ENCODE measurements around the gene CPT1B. TPM values are rescaled to one million over a fixed set of nuclear protein-coding genes. Genes with fewer than 3 reads are reported as not detected.

CPT1B gene
- total RNA-seq, 1 donor from 2014 or later: 94.5 TPM

DNA sequence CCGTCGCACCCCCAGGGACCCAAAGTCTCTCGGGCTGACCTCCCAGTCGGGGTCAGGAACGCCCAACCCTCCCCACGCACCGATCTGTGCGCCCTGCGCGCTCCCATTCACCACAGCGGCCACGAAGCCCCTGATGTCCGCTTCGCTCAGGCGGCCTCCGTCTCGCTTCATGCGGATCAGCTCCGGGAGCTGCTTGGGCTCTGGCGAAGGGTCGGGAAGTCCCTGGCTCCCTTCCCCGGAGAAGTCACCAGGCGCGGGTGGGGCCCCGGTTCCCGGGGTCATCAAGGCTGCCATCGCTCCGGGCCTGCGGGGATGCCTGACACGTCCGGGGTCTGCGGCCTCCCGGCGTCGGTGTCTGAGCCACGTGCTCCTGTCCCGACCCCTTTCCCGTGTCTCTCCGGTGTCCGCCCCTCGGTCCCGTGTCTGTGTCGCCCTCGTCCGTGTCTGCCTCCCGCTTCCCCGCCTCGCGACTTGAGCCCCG lies 48.8 kb downstream of the CPT1B start:
- Mint-ChIP-seq H3K27ac (no peak overlapping the region), H3K4me1 (ENCODE audit: unreplicated experiment) (peaks cover 19% of the 10 kb centered on the region), H3K9me3 (no peaks in the 10 kb centered on the region), H3K36me3 (peaks cover 2% of the 10 kb centered on the region), H3K27me3 (peaks cover 52% of the 10 kb centered on the region), H3K4me3 (no peak overlapping the region)
- TF ChIP-seq, protein P1, sequence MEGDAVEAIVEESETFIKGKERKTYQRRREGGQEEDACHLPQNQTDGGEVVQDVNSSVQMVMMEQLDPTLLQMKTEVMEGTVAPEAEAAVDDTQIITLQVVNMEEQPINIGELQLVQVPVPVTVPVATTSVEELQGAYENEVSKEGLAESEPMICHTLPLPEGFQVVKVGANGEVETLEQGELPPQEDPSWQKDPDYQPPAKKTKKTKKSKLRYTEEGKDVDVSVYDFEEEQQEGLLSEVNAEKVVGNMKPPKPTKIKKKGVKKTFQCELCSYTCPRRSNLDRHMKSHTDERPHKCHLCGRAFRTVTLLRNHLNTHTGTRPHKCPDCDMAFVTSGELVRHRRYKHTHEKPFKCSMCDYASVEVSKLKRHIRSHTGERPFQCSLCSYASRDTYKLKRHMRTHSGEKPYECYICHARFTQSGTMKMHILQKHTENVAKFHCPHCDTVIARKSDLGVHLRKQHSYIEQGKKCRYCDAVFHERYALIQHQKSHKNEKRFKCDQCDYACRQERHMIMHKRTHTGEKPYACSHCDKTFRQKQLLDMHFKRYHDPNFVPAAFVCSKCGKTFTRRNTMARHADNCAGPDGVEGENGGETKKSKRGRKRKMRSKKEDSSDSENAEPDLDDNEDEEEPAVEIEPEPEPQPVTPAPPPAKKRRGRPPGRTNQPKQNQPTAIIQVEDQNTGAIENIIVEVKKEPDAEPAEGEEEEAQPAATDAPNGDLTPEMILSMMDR (conservative IDR thresholded peaks at IDR 0.05): no peak
- DNase-seq (ENCODE audit: extremely low spot score, unreplicated experiment): no peak

DNA sequence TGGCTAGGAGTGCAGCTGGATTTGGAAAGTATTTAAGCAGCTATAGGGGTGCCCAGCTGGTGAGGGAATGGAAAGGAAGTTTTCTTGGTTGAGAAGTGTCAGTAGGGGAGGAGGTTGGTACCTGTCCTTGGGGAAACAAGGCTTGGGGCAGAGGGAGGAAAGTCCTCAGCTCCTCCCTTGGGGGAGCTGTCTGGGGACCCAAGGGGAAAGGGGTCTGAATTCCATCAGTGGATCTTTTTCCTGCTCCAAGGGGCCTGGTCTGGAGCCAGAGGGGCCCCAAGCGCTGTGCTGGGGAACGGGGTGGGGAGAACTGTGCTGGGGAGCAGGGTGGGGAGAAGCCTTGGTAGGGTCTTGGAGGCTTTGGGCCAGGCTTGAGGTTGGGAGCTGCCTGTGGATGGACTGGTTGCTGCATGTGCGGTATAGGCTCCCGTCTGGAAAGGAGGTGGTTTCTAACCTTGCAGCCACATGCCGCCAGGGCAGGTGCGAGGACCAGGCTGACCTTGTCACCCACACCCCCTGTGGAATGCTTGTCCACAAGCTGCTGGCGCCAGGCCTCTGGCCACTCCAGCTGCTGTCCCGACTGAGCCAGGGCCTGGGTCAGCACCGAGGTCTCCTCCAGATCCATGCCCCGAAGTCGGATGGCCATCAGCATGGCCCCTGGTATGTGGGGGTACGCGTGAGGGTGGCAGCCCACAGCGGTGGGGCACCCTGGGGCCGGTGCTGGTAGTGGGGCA lies 49.4 kb downstream of the CPT1B start:
- no peak for DNase-seq (ENCODE audit: extremely low spot score, unreplicated experiment)
- Mint-ChIP-seq H3K36me3 (peaks cover 4% of the 10 kb centered on the region), H3K4me3 (peak overlapping the region; percentile 74)

DNA sequence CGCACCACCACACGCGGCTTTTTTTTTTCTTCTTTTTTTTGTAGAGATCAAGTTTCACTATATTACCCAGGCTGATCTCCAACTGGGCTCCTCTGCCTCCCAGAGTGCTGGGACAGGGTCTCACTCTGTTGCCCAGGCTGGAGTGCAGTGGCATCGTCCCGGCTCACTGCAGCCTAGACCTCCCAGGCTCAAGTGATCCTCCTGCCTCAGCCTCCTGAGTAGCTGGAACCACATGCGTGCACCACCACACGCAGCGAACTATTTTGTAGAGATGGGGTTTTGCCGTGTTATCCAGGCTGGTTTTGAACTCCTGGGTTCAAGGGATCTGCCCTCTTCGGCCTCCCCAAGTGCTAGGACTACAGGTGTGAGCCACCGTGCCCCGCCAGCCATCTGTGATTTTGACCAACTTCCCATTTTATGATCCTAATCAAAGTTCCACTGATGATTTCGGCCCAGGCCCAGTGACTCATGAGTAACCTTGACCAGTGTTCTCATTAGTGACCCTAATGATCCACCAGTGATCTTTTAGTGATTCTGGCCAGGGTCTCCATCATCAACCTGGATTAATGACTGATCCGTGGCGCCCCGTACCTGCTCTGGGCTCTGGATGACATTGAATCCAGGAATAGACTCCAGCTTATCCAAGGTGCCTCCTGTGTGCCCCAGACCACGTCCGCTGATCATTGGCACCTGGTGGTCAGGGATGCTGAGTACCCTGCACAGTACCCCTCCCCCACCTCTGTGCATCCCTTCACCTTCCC lies 50.1 kb downstream of the CPT1B start:
- H3K4me1 Mint-ChIP-seq (ENCODE audit: unreplicated experiment): peaks cover 8% of the 10 kb centered on the region
- H3K27me3 Mint-ChIP-seq: peaks cover 38% of the 10 kb centered on the region
- DNase-seq (ENCODE audit: extremely low spot score, unreplicated experiment): no peak
- H3K36me3 Mint-ChIP-seq: peaks cover 4% of the 10 kb centered on the region
- peak overlapping the region; percentile 75 for H3K27ac Mint-ChIP-seq
- H3K9me3 Mint-ChIP-seq: no peaks in the 10 kb centered on the region
- TF ChIP-seq, protein P1 (conservative IDR thresholded peaks at IDR 0.05): no peak
- peak overlapping the region; percentile 74 for H3K4me3 Mint-ChIP-seq

More for the DNA sequence above, 49.4 kb downstream of the CPT1B start:
- no peaks in the 10 kb centered on the region for H3K9me3 Mint-ChIP-seq
- peak overlapping the region; percentile 75 for H3K27ac Mint-ChIP-seq
- TF ChIP-seq, protein P1 (conservative IDR thresholded peaks at IDR 0.05): no peak
- H3K27me3 Mint-ChIP-seq: peaks cover 46% of the 10 kb centered on the region
- H3K4me1 Mint-ChIP-seq (ENCODE audit: unreplicated experiment): peaks cover 15% of the 10 kb centered on the region

DNA sequence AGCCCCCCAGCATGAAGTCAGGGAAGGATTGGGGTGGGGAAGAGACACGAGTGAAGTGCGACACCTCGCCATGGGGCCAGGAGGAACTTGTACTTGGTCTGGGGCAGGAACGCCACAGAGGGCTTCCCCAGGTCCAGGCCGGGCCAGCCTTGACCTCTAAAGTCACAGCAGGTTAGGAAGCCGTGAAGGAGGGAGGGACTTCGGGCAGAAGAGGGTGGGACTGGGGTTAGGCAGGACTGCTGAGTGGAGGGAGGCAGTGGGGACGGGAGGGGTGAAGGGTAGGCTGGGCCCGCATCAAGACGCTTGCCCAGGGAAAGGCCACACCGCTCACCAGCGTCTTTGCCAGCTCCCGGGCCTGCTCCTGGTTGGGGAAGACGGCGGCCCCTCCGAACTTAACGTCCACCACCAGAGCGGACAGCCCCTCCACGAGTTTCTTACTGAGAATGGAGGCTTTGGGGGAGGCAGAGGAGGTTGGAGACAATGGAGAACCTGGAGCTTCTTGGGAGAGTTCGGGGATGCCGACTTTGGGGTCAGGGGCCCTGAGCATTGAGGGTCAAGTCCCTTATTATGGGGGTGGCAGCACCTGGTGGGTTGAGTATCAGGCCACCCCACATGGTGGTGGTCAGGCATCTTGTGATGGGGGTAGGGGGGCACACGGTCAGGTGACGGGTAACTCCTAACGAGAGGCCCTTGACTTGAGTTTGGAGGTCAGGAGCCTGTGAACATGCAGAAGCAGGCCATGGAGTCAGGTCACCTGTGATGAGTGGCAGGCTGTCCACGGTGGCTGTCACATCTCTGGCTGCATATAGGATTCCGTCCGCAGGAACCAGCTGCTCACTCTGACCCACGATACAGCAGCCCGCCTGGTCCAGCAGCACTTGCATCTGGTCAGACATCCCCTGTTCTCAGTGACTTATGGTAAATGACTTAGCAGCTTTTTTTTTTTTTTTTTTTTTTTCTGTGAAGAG lies 51.1 kb downstream of the CPT1B start:
- Mint-ChIP-seq H3K27me3 (peaks cover 29% of the 10 kb centered on the region), H3K27ac (peak overlapping the region; percentile 75), H3K4me3 (peak overlapping the region; percentile 74), H3K9me3 (no peaks in the 10 kb centered on the region), H3K4me1 (ENCODE audit: unreplicated experiment) (peaks cover 6% of the 10 kb centered on the region), H3K36me3 (peaks cover 4% of the 10 kb centered on the region)
- DNase-seq (ENCODE audit: extremely low spot score, unreplicated experiment): no peak
- TF ChIP-seq, protein P1 (conservative IDR thresholded peaks at IDR 0.05): no peak
